AG09309 (cell line): ENCODE measurements around the gene ATP8A2.

Experiments
- DNase-seq: peaks from one replicate; pipeline ENCODE4 v3.0.0-alpha.2; 2010; ENCODE audit warnings: low read depth
- H3K4me3 ChIP-seq: 2 replicates; pipeline ENCODE4 v1.5.1; 2011; ENCODE audit warnings: mild to moderate bottlenecking, low read depth, low read length, moderate library complexity; ENCODE audit not compliant: control insufficient read depth
- TF ChIP-seq, protein P1 (sequence below): IDR thresholded peaks from 2 replicates; pipeline ENCODE4 v1.5.1; 2011; ENCODE audit warnings: mild to moderate bottlenecking, low read depth, low read length, inconsistent platforms; ENCODE audit not compliant: insufficient read depth, control insufficient read depth; ENCODE audit errors: missing control alignments

Gene ATP8A2

DNA sequence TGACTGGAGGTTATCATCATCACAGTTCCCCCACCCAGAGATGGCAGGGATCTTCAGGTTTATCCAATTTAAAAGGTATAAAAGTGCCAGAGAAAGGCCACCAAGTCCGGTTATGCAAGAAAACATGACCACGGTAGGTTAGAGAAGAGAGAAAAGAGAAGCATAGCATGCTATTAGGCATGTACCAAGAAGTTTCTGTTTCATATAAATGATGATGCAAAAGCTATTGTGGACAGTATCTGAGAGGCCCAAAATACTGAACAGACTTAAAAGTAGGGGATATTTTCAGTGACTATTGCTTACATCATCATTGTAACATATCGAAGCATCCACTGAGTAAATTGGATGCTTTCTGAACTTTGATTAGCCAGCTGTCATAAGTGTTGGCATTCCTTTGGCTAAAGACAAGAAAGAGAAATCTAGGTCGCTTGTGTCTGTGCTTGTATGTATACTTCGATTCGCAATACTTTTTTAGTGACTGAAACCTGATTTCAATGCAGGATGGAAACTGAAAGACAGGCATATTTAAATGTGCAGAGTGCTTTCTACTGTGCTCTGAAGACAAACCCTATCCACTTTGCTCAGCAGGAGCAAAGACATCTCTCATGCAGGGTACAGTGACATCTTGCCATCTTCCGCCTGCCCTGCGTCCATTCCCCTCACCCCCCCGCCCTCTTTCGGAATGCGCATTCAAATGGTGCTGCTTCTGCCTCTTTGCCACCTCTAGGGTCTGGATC is 499.8 kb downstream of the ATP8A2 start:
- DNase-seq, result no peak
- TF ChIP-seq, protein P1, sequence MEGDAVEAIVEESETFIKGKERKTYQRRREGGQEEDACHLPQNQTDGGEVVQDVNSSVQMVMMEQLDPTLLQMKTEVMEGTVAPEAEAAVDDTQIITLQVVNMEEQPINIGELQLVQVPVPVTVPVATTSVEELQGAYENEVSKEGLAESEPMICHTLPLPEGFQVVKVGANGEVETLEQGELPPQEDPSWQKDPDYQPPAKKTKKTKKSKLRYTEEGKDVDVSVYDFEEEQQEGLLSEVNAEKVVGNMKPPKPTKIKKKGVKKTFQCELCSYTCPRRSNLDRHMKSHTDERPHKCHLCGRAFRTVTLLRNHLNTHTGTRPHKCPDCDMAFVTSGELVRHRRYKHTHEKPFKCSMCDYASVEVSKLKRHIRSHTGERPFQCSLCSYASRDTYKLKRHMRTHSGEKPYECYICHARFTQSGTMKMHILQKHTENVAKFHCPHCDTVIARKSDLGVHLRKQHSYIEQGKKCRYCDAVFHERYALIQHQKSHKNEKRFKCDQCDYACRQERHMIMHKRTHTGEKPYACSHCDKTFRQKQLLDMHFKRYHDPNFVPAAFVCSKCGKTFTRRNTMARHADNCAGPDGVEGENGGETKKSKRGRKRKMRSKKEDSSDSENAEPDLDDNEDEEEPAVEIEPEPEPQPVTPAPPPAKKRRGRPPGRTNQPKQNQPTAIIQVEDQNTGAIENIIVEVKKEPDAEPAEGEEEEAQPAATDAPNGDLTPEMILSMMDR, result no peak
- no peak overlapping the region for H3K4me3 ChIP-seq

DNA sequence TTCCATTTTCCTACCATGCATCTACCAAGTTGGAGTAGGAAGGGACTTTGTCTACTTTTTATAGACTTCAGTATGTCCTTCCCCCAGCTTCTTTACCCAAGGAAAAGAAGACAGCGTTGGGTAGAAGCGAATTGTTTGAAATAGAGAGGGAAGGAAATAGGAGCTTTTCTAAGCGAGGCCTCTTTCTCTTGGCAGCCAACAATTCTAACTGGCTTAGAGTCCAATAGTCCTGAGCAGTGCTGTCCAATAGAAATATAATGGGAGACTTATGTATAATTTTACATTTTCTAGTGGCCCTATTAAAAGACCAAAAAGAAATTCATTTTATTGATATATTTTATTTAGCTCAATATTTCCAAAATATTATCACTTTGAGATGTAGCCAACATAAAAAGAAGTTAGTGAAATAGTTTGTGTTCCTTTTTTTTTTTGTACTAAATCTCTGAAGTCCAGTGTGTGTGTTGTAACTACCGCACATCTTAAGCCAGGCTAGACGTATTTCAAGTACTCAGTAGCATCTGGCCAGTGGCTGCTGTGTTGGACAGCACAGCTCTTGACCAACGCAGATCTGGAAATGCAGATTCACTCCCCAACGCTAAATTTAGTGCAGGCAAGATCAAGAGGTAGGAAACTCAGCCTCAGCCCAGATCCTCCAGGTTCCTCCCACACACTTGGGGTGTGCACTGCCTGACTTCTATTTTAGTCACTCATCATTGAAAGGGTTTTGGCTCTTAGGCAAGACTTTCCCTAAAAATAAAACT is 500.9 kb downstream of the ATP8A2 start:
- TF ChIP-seq, protein P1, result no peak
- no peak overlapping the region for H3K4me3 ChIP-seq
- DNase-seq, result no peak

DNA sequence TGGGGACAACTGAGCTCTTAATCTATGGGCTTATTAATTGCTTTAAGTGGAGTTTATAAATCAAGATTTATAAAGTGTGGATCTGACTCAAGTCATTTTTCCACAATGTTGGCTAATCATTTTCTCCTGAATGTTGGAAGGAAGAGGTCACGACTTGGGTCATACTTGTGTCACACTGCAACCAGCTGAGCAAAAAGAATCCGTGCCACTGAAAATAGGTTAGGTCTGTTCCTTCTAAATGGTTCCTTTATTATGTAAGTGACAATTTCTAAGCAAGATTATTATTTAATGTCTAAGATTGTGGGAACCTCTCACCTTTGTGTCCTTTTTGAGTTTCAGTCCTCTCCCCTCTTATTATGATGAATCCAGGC is 501.5 kb downstream of the ATP8A2 start:
- DNase-seq, result no peak
- TF ChIP-seq, protein P1, result no peak
- no peak overlapping the region for H3K4me3 ChIP-seq

DNA sequence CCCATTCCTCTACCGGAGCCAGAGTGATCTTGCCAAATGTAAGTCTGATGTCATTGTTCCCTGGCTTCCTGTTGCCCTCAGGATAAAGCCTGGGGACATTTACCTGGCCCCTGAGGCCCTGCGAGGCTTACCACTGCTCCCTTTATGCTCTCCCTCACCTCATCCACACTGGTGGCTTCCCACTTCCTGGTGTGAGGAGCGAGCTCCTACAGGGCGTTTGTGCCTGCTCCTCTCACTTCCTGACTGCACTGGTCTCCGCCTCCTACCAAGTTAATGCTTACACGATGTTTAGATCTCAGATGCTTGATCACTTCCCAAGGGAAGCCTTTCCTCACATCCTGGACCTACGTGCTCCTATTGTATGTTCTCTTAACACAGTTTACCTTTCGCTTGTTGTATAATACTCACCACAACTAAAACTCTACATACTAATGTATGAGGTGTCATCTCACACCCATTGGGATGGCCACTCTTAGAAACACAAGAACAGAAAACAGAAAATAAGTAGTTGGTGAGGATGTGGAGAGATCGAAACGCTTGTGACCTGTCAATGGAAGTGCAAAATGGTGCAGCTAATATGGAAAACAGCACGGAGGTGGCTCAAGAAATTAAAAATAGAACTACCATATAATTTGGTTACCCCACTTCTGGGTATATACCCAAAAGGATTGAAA is 502.4 kb downstream of the ATP8A2 start:
- no peak for DNase-seq
- no peak overlapping the region for H3K4me3 ChIP-seq
- TF ChIP-seq, protein P1, result no peak

DNA sequence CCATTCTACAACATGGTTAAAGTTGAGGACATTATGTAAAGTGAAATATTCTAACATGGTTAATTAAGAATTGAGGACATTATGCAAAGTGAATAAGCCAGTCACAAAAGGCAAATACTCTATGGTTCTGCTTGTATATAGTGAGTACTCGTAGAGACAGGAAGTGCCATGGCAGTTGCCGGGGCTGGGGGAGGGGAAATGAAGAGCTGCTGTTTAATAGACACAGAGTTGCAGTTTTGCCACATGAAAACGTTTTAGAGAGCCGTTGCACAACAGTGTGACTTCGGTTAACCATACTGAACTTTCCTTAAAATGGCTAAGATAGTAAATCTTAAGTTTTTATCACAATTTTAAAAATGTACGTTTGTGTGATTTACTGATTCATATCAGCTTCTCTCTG is 503.1 kb downstream of the ATP8A2 start:
- no peak overlapping the region for H3K4me3 ChIP-seq
- TF ChIP-seq, protein P1, result no peak
- DNase-seq, result no peak

DNA sequence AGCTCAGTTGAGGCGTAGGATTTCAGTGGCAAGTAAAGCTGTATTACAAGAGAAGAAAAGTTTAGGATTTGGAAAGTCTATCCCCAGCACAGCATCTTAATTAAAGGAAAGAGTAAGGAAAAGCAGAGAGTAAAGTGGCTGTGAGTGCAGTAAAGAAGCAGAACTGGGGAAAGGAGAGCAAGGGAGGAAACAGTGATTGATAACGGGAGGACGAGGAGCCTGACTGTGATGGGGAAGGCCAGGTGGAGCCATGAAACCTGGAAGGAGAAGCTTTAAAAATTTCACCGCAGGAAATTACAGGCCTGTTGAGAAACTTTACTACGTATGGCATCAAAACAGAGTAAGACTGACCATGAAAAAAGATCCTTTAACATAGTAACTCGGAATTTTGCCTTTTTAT is 504.5 kb downstream of the ATP8A2 start:
- H3K4me3 ChIP-seq, result no peak overlapping the region
- TF ChIP-seq, protein P1, result no peak
- no peak for DNase-seq
